GM18498 (cell line): ENCODE results near the gene GALNT17.
"Not testable (repeated sequence)": the region's sequence is repeated elsewhere in the genome, so short reads cannot be mapped to it uniquely, and the experiment has no call there.

Experiments used
- ATAC-seq: cut with Tn5 transposase; IDR thresholded peaks from one replicate; pipeline ENCODE4 v1.9.1; 2021; ENCODE audit warnings: mild to moderate bottlenecking, moderate library complexity; ENCODE audit not compliant: unreplicated experiment

The GALNT17 gene

GRCh38 chr7:71157757-71158156 is 25.8 kb downstream of the GALNT17 start:
- ATAC-seq: no peak

- ATAC-seq: no peak
These were observed 33.8 kb downstream of the GALNT17 start for GRCh38 chr7:71165708-71166107.

GRCh38 chr7:71171476-71171875 is 39.5 kb downstream of the GALNT17 start:
- no peak for ATAC-seq

- ATAC-seq: no peak
These were observed 42.0 kb downstream of the GALNT17 start for GRCh38 chr7:71173955-71174354.

GRCh38 chr7:71182438-71182935 is 50.5 kb downstream of the GALNT17 start:
- no peak for ATAC-seq

- no peak for ATAC-seq
These were observed 52.2 kb downstream of the GALNT17 start for GRCh38 chr7:71184136-71184535.

GRCh38 chr7:71184609-71185008 is 52.7 kb downstream of the GALNT17 start:
- ATAC-seq: no peak

- ATAC-seq: no peak
These were observed 54.7 kb downstream of the GALNT17 start for GRCh38 chr7:71186535-71187057.

- ATAC-seq: no peak
These were observed 59.8 kb downstream of the GALNT17 start for GRCh38 chr7:71191771-71192170.

- ATAC-seq: no peak
These were observed 61.3 kb downstream of the GALNT17 start for GRCh38 chr7:71193099-71193810.

GRCh38 chr7:71198391-71198790 is 66.4 kb downstream of the GALNT17 start:
- ATAC-seq: no peak

GRCh38 chr7:71198887-71199286 is 66.9 kb downstream of the GALNT17 start:
- no peak for ATAC-seq

GRCh38 chr7:71206184-71206583 is 74.2 kb downstream of the GALNT17 start:
- no peak for ATAC-seq

- ATAC-seq: no peak
These were observed 76.9 kb downstream of the GALNT17 start for GRCh38 chr7:71208881-71209280.

- not testable (repeated sequence) for ATAC-seq
These were observed 77.5 kb downstream of the GALNT17 start for GRCh38 chr7:71209484-71209883.

GRCh38 chr7:71210220-71210619 is 78.3 kb downstream of the GALNT17 start:
- ATAC-seq: no peak

GRCh38 chr7:71212433-71212832 is 80.5 kb downstream of the GALNT17 start:
- ATAC-seq: not testable (repeated sequence)

- ATAC-seq: no peak
These were observed 84.3 kb downstream of the GALNT17 start for GRCh38 chr7:71216211-71216610.

- ATAC-seq: no peak
These were observed 88.3 kb downstream of the GALNT17 start for GRCh38 chr7:71220210-71220695.

GRCh38 chr7:71221049-71221448 is 89.1 kb downstream of the GALNT17 start:
- no peak for ATAC-seq

- no peak for ATAC-seq
These were observed 89.6 kb downstream of the GALNT17 start for GRCh38 chr7:71221549-71221948.

- ATAC-seq: no peak
These were observed 95.2 kb downstream of the GALNT17 start for GRCh38 chr7:71227126-71227525.
